GM19025 (cell line): ENCODE measurements around the gene VGLL3.
"Not testable (repeated sequence)": the region's sequence is repeated elsewhere in the genome, so short reads cannot be mapped to it uniquely, and the experiment has no call there.

Source experiments
- ATAC-seq: cut with Tn5 transposase; IDR thresholded peaks from one replicate; pipeline ENCODE4 v1.9.1; 2021; ENCODE audit warnings: mild to moderate bottlenecking, low read depth, moderate library complexity; ENCODE audit not compliant: unreplicated experiment

VGLL3 gene

DNA sequence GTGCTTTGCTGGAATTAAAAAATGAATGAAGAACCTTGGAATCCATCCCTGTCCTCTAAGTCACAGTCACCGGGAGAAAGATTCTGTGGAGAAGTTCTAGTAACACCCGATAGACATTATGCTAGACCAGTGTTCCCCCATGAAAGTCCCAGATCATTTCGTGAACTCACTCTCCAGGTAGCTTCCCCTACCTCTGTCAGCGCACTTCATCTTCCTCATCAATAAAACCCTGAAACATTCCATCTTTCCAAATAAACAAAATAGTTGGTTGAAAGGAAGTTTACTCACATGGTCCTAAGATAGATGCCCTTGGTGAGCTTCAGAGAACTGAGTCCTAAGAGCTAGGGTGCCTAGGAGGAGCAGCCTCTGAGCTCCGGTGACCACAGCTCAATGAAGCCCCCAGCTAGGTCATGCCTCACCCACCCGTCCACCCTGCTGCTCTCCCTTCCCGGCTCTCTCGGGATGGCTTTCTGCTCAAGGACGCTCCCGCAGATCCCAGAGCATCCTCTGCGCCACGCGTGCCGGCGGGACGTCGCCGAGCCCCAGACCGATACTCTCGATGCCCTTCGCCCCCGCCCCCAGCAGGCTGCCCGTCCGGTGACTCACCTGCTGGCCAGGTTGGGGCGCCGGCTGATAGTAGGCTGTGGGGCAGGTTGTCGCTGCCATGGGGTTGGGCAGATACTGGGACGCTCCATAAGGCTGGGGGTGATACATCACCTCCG, 776 bp downstream of the VGLL3 start:
- no peak for ATAC-seq

DNA sequence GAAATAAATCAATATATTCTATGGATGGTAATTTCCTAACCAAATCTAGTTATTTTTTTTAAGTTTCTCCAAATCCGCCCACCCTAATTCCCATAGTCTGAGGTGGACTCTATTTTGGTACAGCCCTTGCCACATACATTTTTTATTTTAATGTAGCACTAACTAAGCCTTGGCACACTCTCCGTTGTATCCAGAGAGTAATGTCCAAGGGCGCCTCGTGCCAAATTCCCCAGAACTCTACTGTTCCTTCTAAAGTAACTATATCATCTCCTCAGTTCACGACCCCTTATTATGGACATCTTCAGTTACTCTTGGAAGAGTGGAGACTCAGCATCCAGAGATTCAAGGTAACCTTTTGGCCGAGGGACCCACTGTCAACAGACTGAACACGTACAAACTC, 1.3 kb downstream of the VGLL3 start:
- no peak for ATAC-seq

DNA sequence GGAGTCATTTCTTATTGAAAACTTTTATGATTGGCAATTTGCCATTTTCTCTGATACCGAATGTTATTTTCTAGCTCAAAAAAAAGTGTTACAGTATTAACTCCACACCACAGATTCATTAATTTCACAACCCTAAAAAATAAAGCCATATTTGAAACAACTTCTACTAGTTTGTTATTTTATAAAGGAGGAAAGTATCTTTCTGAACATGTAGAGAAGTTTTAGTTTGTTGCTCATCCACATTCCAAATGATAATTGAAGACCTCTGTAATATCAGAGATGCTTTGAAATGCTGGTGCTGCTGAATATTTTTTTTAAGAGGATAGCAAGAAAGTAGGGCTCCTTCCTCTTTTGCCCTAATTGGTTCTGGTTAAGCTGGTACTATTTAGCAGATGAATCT, 1.9 kb downstream of the VGLL3 start:
- ATAC-seq, result no peak

DNA sequence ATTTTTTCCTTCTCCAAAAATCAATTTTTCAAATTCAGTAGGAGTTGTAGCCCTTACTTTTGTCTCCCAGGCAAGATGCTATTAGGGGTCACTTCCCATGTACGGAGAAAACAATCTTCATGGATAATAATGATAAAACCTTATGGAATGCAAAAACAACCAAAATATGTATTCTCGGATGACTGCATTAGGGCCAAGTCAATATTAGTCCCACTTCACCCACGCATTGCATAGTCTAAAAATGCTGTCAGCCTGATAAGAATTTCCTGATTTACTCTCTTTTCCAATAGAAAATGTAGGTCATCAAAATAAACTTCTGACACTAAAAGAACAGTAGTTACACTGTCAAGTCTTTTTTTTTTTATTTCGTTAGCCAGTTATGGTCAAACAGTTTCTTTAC, 2.7 kb downstream of the VGLL3 start:
- no peak for ATAC-seq

DNA sequence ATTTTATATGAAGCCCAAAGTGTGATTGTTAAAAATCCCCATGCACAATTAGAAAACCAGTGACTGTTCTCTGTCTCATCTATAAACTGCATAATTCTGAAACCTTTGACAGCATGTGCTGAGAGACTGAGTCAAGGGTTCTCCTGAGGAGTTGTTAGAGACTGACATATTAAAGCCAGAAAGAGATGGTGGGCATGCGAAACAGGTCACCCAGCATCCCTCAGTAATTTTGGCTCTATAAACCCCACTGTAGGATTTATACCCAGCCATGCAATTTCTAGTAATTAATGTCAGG, 3.6 kb downstream of the VGLL3 start:
- ATAC-seq, result no peak

DNA sequence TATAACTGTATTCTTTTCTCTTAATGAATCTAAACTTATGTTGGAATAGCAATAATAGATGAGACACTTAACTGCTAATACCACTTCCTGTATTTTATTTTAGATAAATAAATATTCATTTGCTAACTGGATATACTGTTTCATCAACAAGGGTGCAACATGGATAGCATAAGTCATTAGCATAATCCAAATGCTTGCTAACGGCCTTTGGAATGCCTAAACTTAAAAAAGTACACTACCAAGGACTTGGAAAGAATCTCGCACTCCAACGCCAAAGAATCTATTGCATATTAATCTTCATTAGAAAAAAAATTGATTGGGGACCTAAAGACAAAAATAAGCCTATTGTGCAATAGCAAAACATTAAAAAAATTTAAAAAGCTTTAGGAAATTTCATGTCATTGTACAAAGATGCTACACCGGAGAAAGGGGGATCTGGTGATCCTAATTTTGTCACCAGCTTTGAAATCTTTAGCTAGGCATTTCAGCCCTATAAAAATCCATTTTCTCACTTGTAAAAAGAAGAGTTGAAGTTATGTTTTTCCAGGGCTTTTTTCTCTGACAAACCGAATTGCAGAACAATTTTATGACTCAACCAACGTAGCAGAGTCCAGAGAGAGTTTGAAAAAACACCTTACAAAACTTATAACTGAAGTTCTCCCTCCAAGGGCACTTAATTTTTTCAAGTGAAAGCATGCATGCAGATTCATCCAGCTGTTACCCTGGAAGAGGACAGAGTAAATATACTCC, 4.1 kb downstream of the VGLL3 start:
- no peak for ATAC-seq

DNA sequence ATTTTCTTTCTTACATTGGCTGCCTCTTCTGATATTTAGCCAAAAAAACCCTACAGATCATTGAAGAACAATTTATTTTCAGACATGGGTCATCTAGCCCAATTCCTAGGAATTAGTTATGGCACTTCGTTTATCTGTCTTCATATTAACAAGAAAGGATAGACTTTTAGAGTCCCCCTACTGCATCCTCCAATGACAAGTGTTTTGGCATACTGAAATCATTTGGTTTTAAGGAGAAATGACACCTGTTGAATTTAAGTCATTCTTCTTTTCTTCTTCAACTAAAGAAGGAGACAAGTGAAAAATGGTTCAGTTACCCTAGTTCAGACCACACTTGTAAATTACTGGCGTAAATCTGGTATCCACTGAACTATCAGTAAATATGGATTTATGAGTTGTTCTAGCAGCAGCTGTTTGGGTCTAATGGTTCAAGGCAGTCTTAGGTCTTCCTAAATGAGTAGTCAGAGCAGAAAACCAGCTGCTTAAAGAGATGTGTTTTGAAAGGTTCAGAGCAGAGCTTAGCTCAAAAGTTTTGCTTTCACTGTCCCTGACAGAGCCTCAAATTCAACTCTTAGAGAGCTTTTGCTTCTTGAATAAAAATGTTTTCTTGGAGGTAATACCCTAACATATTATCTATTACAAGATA, 5.6 kb downstream of the VGLL3 start:
- ATAC-seq, result no peak

DNA sequence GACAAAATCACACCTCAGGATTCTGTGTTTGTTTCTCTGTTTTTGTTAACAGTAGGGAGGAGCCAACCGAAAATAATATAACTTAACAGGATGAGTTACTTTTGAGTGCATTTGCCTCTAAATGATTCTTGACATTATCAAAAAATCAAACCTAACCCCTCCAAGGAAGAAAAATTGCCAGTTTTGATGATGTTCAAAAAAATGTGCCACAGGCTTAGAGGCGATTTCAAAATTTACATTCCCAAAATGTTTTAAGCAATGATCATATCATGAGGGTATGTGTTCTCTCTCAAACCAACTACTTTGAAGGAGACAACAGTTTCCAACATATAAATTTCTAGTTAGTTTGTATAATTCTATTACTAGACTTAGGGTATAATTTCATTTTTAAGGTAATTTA, 6.7 kb downstream of the VGLL3 start:
- no peak for ATAC-seq

DNA sequence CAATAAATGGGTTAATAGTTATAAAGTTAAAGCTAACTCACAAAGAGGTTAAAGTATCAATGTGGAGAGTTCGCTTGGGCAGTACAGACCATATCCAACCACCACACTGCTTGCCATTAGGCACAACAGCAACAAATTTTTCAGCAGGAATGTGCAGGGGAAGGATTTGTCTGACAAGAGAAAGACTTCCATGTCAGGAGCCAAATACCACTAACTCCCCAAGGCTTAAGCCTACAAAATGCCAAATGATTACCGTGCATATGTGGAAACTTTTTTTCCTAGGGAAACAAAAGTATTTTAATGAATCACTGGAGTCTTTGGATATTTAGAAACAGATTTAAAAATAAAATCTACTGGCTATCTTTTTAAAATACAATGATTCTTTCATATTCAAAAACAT, 8.1 kb downstream of the VGLL3 start:
- ATAC-seq, result no peak

DNA sequence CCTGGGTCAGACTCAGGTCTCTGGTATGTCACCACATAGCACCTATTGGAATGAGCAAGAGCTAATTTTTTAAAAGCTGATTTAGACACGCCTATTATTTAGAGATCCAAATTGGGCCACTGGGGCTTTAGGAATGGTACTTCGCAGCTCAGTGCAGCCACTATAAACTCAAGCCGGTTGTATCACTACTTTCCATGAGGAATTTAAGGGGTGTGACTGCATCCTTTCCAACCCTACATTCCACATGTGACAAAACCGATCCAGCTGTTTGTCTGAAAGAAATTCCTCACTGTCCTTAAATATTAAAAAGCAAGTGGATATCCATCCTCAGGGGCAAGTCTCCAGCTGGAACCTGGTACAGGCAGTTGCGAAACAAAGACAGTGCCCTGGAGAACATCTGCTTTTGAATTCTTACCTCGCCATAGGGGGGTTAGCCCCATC, 12.8 kb downstream of the VGLL3 start:
- no peak for ATAC-seq

DNA sequence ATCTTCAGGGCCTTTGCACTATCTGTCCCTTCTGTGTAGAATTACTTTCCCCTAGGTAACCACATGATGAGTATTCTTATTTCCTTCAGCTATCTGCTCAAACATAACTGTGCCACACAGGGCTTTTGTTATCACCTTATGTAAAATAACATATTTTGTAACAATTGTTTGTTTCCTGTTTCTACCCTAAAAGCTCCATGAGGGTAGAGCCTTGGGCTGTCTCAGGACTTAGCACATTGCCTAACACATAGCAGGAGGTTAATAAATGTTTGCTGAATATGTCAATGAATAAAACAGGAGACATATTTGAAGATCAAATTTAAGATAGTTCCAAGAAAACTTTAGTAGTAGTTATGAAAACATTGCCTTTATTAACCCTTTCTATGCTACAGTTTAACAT, 14.7 kb downstream of the VGLL3 start:
- ATAC-seq, result no peak

DNA sequence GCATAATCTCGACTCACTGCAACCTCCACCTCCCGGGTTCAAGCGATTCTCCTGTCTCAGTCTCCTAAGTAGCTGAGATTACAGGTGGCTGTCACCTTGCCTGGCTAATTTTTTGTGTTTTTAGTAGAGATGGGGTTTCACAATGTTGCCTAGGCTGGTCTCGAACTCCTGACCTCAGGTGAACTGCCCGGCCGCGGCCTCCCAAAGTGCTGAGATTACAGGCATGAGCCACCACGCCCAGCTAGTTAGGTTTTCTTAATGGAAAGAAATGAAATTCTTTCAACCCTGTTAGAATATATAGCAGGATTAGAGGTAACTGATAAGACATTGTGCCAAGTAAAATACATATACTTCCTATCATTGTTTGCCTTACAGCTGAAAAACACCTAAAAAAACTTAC, 16.8 kb downstream of the VGLL3 start:
- not testable (repeated sequence) for ATAC-seq

DNA sequence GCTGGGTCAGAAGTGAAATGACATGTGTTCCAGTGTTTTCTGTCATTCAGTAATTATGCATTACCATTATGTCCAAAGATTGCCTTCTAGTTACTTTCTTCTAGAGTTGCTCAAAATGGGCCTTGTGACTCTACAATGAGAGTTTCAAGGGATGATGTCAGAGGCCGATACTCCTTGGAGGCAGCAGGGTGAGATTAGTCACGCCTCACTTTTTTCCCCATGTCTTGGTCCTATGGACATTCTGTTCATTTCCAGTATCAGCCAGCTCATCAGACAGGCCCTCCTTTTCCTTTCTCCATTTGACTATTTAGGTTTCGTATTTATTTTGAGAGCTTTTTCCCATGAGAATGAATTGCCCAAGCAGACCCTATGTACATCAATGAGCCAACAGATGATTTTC, 17.5 kb downstream of the VGLL3 start:
- ATAC-seq, result no peak

DNA sequence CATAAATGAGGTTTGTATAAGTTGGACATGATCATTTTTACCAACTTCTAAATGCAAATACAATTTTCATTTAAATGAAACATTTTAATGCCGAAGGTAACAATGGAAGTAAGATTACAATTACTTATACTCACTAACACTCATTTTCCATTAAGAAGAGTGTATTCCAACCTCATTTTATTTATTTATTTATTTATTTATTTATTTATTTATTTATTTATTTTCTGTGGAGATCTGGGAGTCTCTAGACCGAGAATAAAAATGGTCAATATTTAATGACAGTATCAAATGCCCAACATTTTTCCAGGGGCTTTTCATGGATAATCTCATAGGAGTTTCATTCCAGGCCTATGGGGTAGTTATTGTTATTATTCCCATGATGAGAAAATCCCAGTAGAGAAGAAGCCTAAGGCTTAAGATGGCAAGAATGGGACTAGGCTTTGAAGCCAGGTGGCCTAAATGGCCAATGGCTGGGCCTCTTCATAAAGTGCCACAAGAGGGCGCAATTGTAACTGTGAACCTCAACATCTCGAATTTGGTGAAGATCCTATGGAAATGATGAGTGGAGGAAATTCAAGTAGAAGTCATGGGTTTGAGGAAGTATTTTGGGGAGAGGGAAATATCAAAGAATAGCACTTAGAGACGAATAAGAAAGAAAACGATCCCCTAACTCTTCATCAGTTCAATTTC, 21.3 kb downstream of the VGLL3 start:
- ATAC-seq, result no peak

DNA sequence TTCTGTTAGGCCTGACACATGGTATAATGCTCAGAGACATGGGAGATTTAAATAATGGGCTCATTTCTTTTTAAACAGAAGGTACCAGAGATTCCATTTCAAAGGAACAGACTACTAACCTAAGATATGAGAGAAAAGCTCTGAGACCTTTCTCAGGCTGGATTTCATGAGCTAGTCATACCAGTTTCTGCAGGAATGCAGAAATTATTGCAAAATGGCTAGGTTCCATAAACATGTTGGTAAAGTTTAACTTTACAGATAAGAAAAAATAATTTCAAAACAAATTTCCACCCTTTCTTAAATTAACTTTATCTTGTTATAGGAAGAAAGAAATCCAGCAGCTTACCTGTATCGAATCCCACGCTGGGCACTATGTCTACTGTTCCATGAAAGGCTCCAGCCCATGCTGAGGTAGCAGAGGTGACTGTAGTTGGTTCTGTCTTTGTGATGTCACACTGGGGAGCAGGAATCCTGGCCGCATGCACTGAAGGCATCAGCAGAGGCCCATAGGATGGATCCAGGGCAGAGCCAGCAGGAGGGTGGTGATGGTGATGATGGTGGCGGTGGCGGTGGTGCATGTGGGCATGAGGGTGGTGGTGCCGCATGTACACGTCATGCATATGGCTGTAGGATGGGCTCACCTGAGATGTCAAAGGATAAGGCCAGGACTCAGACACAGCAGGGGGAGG, 22.6 kb downstream of the VGLL3 start:
- no peak for ATAC-seq

DNA sequence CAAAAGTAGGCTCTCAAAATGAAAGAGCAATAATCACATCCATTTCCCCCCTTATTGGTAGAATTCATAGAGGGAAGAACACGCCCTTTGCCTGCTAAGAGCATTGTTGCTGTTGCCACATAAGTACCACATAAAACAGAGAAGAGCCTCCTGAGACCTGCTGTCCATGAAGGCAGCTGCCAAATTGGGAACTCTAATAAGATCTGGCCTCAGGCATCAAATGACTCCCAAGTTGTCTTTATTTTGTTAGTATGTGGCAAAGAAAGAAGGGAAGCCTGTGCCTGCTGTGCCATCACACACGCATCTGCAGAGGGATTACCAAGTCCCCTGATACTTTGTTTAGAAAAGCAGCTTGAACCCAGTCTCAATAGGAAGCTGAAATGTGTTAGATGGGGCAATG, 23.9 kb downstream of the VGLL3 start:
- ATAC-seq, result no peak

DNA sequence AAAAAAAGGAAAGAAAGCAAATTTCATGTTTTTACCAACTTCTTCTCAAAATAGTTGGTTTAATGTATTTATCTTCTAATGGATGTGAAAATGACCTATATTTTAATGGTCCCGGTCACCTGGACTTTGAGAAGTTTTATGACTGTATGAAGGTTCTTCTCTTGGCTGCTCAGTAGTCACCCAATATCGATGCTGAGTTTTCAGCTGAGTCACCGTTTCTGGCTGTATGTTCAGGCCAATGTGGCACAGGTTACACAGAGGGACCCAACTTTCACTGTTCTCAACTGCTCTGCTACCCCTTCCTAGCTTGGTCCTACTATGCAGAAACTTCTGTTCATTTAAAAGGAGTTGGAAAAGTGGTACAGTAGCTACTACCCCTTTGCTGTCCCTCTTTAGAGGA, 25.8 kb downstream of the VGLL3 start:
- ATAC-seq, result no peak

DNA sequence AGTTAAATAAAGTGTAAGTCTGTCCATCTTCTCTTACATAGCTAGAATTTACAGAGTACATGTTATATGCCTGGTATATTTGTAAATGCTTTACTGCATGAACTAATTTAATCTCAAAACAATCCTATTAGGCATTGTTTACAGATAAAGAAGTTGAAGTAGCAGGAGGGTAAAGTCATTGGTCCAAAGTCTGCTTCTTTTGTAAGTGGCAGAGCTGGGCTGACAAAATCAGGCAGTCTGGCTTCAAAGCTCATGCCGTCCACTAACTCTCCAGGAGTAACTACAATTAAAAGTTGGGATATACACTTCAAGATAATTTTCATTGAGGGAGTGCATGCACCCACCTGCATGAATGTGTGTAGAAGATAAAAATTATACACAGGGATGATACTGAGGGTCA, 27.3 kb downstream of the VGLL3 start:
- ATAC-seq, result no peak

DNA sequence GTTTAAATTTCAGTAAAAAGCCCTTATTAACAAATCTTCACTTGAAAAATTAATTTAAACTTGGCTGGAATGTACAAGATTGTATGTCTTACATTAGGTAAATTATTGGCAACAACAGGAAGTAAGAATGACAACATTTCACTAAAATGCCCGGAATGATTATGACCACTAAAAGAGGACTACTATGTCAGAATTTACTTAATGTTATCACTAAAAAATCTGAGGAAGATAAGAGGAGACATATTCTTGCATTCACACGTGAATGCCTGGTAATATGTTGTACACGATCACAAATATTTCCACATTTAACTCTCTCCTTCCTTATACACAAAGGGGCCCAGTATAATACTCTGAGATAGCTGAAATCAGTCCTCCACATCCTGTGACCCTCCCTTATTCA, 29.7 kb downstream of the VGLL3 start:
- ATAC-seq, result no peak

DNA sequence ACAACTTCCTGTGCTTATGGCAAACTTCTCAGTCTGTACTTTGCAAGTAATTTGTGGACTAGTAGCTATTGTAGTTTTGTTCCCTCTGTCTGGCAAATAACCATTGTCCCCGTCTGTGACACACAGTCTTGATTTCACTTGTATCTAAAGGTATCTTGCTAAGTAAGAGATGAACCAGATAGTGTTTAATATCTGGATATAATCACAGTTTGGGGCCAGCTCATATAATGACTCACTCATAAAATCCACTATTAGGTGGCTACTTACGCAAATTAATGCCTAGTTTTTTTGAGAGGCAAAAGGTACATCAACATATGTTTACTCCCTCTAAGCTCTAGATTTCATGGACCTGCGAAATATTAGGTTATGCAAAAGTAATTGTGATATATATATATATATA, 30.4 kb downstream of the VGLL3 start:
- ATAC-seq, result no peak

DNA sequence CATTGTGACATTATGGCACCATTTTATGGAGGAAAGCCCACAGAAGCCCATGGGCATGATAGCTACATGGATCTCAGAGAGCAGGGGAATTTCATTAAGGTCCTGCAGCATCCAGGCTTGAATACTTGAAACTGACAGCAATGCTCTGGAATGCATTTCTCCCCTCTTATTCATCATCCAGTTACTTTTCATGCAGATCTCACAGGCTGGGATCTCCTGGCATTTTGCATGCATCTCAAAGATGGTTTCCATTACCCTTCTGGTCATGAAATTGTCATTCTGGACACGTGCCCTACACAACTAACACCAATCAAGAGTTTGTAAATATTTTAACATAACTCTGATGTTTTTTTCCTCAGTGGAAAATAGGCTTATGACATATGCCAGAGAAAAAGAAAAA, 32.4 kb downstream of the VGLL3 start:
- no peak for ATAC-seq
